ENCODE measurements around the gene OR10A4.
"Not testable (repeated sequence)": the region's sequence is repeated elsewhere in the genome, so short reads cannot be mapped to it uniquely, and the experiment has no call there.

Gene OR10A4

GRCh38 chr11:6895010-6895409 is 18.6 kb downstream of the OR10A4 start:
- DNase-seq (ENCODE audit: low read depth in 2 of 3, low spot score in 1 of 3): no peak

DNA sequence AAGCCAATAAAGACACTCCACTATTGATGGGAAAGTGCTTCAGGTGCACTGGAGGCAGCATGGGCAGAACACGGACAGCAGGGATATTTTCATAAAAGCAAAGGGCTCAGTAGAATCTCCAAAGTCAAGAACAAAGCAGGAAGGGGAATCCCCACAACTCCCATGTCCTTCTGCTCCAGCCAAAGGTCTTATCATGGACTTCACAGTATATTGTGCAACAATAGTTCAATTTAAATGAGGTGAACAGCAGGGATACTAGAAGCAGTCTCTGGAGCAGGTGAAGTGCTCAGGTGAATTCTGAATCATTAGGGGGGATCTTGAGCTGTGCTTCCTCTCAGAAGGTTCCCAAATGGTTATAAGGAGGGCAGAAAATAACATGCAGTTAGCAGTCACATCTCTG is 22.5 kb downstream of the OR10A4 start:
- DNase-seq (ENCODE audit: low read depth in 2 of 3, low spot score in 1 of 3): no peak

DNA sequence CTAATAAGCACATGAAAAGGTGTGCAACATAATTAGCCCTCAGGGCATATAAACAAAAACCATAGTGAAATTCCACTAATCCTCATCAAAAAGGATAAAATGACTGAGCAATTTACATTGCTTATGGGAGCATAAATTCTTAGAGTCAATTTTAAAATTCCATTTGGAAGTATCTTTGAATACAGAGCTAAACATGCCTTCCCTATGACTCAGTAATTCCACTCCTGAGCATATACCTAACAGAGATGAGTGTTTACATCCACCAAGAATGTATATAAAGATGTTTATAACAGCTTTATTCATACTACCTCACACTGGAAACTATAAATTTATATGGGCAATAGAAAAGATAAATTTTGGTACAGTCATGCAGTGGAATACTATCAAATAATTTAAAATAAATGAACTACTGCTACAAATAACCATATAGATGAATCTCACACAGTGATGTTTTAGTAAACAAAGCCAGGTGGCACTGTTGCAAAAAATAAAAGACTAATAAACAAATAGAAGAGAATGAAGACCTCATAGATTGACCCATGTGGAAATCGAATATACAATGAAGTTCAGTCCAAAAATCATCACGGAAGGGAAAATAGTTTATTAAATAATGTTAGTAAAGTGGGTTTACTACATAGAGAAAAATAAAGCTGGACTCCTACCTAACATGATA is 24.0 kb downstream of the OR10A4 start:
- DNase-seq (ENCODE audit: low read depth in 2 of 3, low spot score in 1 of 3): no peak

- DNase-seq (ENCODE audit: low read depth in 2 of 3, low spot score in 1 of 3): not testable (repeated sequence)
Observed at GRCh38 chr11:6904804-6905203, 28.4 kb downstream of the OR10A4 start.

- DNase-seq (ENCODE audit: low read depth in 2 of 3, low spot score in 1 of 3): no peak
Observed at GRCh38 chr11:6911378-6911777, 35.0 kb downstream of the OR10A4 start.

DNA sequence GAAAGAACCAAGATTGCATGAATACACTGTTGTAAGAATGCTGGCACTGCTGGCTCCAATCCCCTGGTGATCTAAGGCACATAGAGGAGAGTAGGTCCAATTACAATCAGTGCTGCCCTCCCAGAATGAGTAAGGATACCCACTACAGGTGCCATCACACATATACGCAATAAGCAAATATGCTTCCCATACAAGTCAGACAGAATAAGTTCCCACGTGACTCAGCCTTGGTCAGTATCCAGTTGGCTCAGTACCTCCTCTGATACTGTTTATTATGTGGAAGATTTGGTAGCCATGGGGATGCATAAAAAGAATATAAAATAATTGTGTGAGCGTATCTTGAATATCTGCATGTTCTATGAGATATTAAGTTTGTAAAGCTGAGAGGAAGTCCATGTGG is 35.5 kb downstream of the OR10A4 start:
- no peak for DNase-seq (ENCODE audit: low read depth in 2 of 3, low spot score in 1 of 3)

DNA sequence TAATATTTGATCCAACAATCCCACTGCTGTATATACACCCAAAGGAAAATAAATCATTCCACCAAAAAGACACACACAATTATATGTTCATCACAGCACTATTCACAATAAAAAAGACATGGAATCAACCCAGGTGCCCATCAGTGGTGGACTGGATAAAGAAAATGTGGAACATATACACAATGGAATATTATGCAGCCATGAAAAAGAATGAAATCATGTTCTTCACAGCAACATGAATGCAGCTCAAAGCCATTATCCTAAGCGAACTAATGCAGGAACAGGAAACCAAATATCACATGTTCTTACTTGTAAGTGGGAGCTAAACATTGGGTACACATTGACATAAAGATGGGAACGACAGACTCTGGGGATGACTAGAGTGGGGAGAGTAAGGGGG is 43.3 kb downstream of the OR10A4 start:
- no peak for DNase-seq (ENCODE audit: low read depth in 2 of 3, low spot score in 1 of 3)

- no peak for DNase-seq (ENCODE audit: low read depth in 2 of 3, low spot score in 1 of 3)
Observed at GRCh38 chr11:6920702-6921101, 44.3 kb downstream of the OR10A4 start, which contains the start of gene OR2D3. OR2D3 (plus strand) TSS chr11:6921002; CDS start chr11:6921002, 0 bp downstream.

- DNase-seq (ENCODE audit: low read depth in 2 of 3, low spot score in 1 of 3): no peak
Observed at GRCh38 chr11:6925007-6925577, 48.7 kb downstream of the OR10A4 start.

DNA sequence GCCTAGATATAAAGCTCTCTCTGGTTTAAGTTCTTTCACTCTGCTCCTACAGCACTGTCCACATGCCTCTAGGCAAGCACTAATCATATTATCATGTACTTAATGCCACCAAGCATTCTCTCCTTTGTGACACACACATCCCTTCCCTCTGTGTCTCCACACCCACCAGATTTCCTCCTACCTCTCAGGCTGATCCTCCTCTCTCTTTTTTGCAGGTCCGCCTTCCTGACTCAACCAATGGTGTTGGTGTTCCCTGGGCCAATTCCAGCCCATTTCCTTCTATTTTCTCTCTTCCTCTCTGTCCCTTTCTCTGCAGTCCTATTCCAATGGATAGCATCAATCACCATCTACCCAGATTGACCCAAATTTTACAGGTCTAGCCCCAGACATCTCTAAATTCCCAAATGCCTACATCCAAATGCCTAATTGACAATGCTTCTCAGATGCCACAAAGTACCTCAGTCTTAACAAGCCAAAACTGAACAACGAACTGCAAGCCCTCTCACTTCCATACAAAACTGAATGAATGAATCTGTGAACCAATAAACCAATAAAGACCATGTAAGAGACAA is 49.3 kb downstream of the OR10A4 start:
- no peak for DNase-seq (ENCODE audit: low read depth in 2 of 3, low spot score in 1 of 3)

DNA sequence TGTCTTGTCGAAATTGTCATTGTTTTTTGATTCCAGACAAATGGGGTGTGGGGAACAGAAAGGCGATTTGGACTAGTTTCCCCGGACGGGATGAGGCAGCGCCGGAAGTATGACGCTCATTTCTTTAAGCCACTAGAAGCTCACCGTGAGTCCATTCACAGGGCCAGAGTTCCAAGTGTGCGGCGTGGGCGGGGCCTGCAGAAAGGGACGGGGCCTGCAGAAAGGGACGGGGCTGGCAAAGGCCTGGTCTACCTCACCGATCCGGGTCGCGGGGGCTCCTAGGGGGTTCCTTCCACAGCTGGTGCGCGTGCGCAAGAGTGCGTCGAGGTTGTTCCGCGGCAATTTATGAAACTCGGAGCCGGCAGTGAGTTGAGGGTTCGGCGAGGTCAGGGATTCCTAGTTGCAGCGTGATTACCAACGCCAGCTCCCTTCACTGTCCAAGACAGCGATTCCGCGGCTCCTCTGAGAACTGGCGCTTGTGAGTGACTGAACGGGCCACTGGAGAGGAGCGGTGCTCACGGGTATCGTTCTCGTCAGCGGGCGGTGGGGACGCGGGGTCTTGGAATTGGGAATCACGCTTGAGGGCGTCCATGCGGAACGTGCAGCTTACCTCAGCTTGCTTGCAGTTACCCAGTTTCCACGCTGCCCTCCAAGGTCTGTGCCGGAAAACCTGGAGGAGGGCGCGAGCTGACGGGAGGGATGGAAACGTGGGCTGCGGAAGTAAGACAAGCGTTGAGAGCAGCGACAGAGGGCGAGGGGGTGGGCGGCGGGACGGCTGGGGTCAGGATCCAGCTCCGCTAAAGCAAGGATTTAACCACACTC is 50.0 kb downstream of the OR10A4 start, which contains the start of gene ZNF215:
ZNF215 (plus strand) TSS at position 219 of the 822 bp plus-strand sequence. CDS start 5,847 bp downstream, outside the sequence.
- peak; percentile 25 to 28 (median 26) for DNase-seq (ENCODE audit: low read depth in 2 of 3, low spot score in 1 of 3)

GRCh38 chr11:6927030-6927617 is 50.7 kb downstream of the OR10A4 start:
- no peak for DNase-seq (ENCODE audit: low read depth in 2 of 3, low spot score in 1 of 3)
